SJSA1 (cell line): Measurements from ENCODE around the gene SLC22A5. TPM values are rescaled to one million over a fixed set of nuclear protein-coding genes. Genes with fewer than 3 reads are reported as not detected.

Experiments used
- DNase-seq, 2 experiments: peaks; one replicate each; pipeline ENCODE4 v3.0.0-alpha.2; 2015 to 2020; ENCODE audit warnings: low spot score in 2 of 2, low read depth in 1 of 2
- H3K27ac ChIP-seq: fragments of 250-450 bp; sonication (Bioruptor Pico); 2 replicates; pipeline ENCODE4 v1.5.1; 2020; ENCODE audit warnings: mild to moderate bottlenecking, moderate library complexity
- H3K27me3 ChIP-seq: fragments of 250-450 bp; sonication (Bioruptor Pico); replicated peaks from 2 replicates; pipeline ENCODE4 v1.5.1; 2020; ENCODE audit warnings: mild to moderate bottlenecking, moderate library complexity
- H3K36me3 ChIP-seq: fragments of 250-450 bp; sonication (Bioruptor Pico); 2 replicates; pipeline ENCODE4 v1.5.1; 2020; ENCODE audit warnings: mild to moderate bottlenecking
- H3K4me1 ChIP-seq: fragments of 250-450 bp; sonication (Bioruptor Pico); replicated peaks from 2 replicates; pipeline ENCODE4 v1.6.1; 2021; ENCODE audit warnings: mild to moderate bottlenecking
- H3K4me3 ChIP-seq: fragments of 250-450 bp; sonication (Bioruptor Pico); 2 replicates; pipeline ENCODE4 v1.5.1; 2020; ENCODE audit warnings: mild to moderate bottlenecking
- H3K9me3 ChIP-seq: fragments of 250-450 bp; sonication (Bioruptor Pico); replicated peaks from 2 replicates; pipeline ENCODE4 v1.5.1; 2020; ENCODE audit warnings: mild to moderate bottlenecking
- total RNA-seq: library from RNA; depleted of rRNA; stranded (reverse); fragments of >200 nt; shearing (Covaris generic); gene quantifications from 2 replicates; pipeline ENCODE4 v1.2.3, GENCODE V29; 2014; rRNA removed

SLC22A5 gene
- total RNA-seq: 2.4 and 3.5 TPM in 2 replicates

GRCh38 chr5:132369474-132370180, at the start of gene SLC22A5:
SLC22A5 (plus strand) TSS chr5:132369710; CDS start chr5:132369973, 263 bp downstream.
- no peaks in the 10 kb centered on the region for H3K27me3 ChIP-seq
- H3K27ac ChIP-seq: peak within 1 kb of the TSS; percentile 51
- peak within 1 kb of the TSS; percentile 64 for H3K4me3 ChIP-seq
- H3K36me3 ChIP-seq: no peaks in the 10 kb centered on the region
- peak; percentile 80 to 85 for DNase-seq
- no peaks in the 10 kb centered on the region for H3K9me3 ChIP-seq
- peaks cover 33% of the 10 kb centered on the region for H3K4me1 ChIP-seq

GRCh38 chr5:132319975-132320374, 49.5 kb upstream of the SLC22A5 start:
- no peak overlapping the region for H3K27ac ChIP-seq
- no peaks in the 10 kb centered on the region for H3K36me3 ChIP-seq
- no peak overlapping the region for H3K4me3 ChIP-seq
- no peak for DNase-seq
- peaks cover 33% of the 10 kb centered on the region for H3K4me1 ChIP-seq
- no peaks in the 10 kb centered on the region for H3K9me3 ChIP-seq
- no peaks in the 10 kb centered on the region for H3K27me3 ChIP-seq

GRCh38 chr5:132321109-132321721, 48.3 kb upstream of the SLC22A5 start:
- H3K27ac ChIP-seq: no peak overlapping the region
- H3K36me3 ChIP-seq: no peaks in the 10 kb centered on the region
- H3K4me3 ChIP-seq: no peak overlapping the region
- H3K4me1 ChIP-seq: peaks cover 33% of the 10 kb centered on the region
- no peak for DNase-seq
- no peaks in the 10 kb centered on the region for H3K9me3 ChIP-seq
- H3K27me3 ChIP-seq: no peaks in the 10 kb centered on the region

DNA sequence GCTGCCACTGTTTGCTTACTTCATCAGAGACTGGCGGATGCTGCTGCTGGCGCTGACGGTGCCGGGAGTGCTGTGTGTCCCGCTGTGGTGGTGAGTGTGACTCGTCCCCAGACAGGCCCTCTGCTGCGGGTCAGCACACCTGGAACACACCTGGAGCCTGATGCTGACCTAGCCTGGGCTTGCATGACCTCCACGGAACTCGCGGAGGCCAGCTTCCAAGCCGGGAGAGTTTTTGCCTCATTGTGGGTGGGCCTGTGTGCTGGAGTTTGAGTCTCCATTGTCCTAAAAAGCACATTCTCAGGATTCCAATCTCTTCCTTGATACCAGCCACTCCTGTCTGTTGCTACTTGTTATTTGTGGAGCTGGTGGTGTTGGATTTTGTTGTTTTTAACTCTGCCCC, 47.2 kb upstream of the SLC22A5 start:
- Histone ChIP-seq H3K27ac (peak overlapping the region; percentile 68), H3K4me3 (peak overlapping the region; percentile 14; the same call in 1 of the 2 replicates), H3K9me3 (no peaks in the 10 kb centered on the region), H3K27me3 (no peaks in the 10 kb centered on the region), H3K36me3 (no peaks in the 10 kb centered on the region), H3K4me1 (peaks cover 33% of the 10 kb centered on the region)
- peak; percentile 76 to 86 for DNase-seq

DNA sequence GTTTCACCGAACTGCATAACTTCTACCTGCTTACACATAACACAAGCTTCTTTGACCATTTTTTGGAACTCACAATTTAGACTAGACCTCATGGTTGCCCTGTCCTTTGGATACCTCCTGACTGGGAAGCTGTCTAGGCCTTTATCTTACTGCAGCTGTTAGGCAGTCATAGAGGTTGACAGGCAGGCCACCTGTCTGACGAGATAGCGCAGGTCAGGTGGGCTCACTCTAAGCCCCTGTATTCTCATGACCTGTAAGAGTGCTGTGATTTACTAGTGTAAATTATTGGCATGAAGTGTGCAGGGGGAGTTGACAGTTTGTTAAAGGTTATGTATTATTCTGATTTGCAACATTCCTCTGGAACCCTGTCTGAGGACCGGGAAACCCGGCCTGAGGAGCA, 46.3 kb upstream of the SLC22A5 start:
- Histone ChIP-seq H3K27ac (peak overlapping the region; percentile 68), H3K36me3 (no peaks in the 10 kb centered on the region), H3K9me3 (no peaks in the 10 kb centered on the region), H3K4me1 (peaks cover 33% of the 10 kb centered on the region), H3K4me3 (no peak overlapping the region), H3K27me3 (no peaks in the 10 kb centered on the region)
- no peak for DNase-seq

GRCh38 chr5:132325691-132326090, 43.8 kb upstream of the SLC22A5 start:
- Histone ChIP-seq H3K4me1 (peaks cover 25% of the 10 kb centered on the region), H3K27me3 (no peaks in the 10 kb centered on the region), H3K4me3 (no peak overlapping the region)

GRCh38 chr5:132327252-132327955, 42.1 kb upstream of the SLC22A5 start:
- Histone ChIP-seq H3K36me3 (no peaks in the 10 kb centered on the region), H3K4me1 (peaks cover 12% of the 10 kb centered on the region), H3K27ac (no peak overlapping the region), H3K9me3 (no peaks in the 10 kb centered on the region), H3K4me3 (no peak overlapping the region), H3K27me3 (no peaks in the 10 kb centered on the region)
- DNase-seq: no peak

More at GRCh38 chr5:132325691-132326090, 43.8 kb upstream of the SLC22A5 start:
- no peak for DNase-seq
- Histone ChIP-seq H3K36me3 (no peaks in the 10 kb centered on the region), H3K27ac (no peak overlapping the region), H3K9me3 (no peaks in the 10 kb centered on the region)

- DNase-seq: no peak
- Histone ChIP-seq H3K4me1 (no peaks in the 10 kb centered on the region), H3K9me3 (no peaks in the 10 kb centered on the region), H3K4me3 (no peak overlapping the region), H3K27me3 (no peaks in the 10 kb centered on the region), H3K27ac (no peak overlapping the region), H3K36me3 (no peaks in the 10 kb centered on the region)
Measured at GRCh38 chr5:132334812-132335211, 34.7 kb upstream of the SLC22A5 start.

DNA sequence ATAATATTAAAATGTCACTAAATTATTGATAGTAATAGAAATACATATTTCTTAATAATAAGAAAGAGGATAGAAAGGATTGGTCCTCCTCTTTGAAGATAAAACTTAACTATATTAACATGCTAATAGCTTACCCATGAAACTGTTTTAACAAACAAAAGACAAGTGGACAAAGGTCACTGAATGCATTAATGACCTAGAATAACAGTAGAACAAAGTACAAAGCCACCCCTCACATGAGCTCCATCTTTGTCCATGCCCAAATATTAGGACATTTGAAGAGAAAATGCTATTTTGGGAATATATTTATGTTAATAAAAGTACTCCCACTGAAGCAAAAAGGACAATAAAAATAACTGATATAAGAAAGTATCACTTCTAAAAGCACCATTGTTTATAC, 34.1 kb upstream of the SLC22A5 start:
- Histone ChIP-seq H3K36me3 (no peaks in the 10 kb centered on the region), H3K4me1 (no peaks in the 10 kb centered on the region), H3K9me3 (no peaks in the 10 kb centered on the region), H3K4me3 (no peak overlapping the region), H3K27ac (no peak overlapping the region), H3K27me3 (no peaks in the 10 kb centered on the region)
- DNase-seq: no peak

GRCh38 chr5:132339502-132339901, 30.0 kb upstream of the SLC22A5 start:
- no peak overlapping the region for H3K4me3 ChIP-seq
- no peaks in the 10 kb centered on the region for H3K36me3 ChIP-seq
- no peak overlapping the region for H3K27ac ChIP-seq
- DNase-seq: no peak
- no peaks in the 10 kb centered on the region for H3K27me3 ChIP-seq
- H3K4me1 ChIP-seq: no peaks in the 10 kb centered on the region
- H3K9me3 ChIP-seq: no peaks in the 10 kb centered on the region

DNA sequence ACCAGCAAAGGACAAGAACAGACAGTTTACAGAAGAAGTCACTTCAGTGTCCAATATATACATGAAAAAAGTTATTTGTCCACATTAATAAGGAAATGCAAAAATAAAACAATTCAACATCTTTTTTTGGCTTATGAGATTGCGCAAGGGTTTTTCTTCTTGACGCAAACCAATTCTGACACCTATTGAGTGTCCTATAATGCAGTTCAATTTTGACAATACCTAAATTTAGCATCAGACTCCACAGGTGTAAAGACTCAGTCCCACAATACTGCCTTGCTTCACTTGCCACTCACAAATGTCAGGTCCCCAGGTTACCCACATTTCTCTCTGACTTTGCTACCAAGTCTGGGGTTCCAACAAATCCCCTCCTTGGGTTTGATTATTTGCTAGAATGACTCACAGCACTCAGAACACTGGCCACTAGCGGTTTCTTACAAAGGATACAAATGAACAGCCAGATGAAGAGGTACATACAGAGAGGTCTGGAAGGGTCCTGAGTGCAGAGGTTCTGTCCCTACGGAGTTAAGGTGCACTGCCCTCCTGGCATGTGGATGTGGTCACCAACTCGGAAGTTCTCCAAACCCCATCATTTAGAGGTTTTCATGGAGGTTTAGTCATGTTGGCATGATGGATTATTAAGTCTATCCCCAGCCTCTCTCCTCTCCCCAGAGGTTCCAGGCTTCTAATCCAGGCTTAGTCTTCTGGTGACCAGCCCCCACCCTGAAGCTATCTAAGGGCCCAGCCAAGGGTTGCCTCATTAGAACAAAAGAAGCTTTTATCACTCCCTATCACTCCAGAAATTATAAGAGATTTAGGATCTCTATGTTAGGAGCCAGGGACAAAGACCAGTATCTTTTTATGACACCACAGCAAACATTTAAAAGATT, 27.0 kb upstream of the SLC22A5 start:
- Histone ChIP-seq H3K27me3 (no peaks in the 10 kb centered on the region), H3K27ac (no peak overlapping the region), H3K4me1 (no peaks in the 10 kb centered on the region), H3K4me3 (no peak overlapping the region), H3K36me3 (no peaks in the 10 kb centered on the region), H3K9me3 (no peaks in the 10 kb centered on the region)
- DNase-seq: no peak

DNA sequence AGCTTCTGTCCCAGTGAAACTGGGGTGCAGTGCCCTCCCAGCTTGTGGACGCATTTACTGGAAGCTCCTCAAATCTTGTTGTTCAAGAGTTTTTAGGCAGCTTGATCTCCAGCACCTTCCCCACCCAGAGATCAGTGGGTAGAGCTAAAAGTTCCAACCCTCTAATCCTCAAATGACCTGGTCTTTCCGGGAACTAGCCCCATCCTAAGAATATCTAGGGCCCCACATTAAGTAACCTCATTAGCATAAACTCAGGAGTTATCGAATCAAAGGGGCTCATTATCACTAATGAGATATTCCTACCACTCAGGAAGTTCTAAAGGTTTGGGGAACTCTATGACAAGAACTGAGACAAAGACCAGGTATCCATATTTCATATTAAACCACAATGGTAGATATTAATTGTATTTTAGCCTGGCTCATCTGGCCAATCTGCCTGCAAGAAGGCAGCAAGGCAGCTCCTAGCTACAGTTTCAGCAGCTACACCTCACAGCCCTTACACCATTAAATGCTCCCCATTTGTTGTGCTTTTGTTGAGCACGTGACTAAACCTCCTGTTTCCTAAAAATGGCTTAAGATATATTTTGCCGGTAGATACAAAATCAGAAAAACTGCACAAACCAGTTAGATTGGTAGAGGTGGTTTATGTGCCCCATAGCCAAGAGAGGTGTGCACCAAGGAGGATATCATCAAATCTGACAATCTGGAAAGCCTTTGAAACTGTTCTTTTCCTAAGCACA, 24.6 kb upstream of the SLC22A5 start:
- DNase-seq: no peak
- Histone ChIP-seq H3K27ac (no peak overlapping the region), H3K4me1 (no peaks in the 10 kb centered on the region), H3K9me3 (no peaks in the 10 kb centered on the region), H3K4me3 (no peak overlapping the region), H3K36me3 (no peaks in the 10 kb centered on the region), H3K27me3 (no peaks in the 10 kb centered on the region)

DNA sequence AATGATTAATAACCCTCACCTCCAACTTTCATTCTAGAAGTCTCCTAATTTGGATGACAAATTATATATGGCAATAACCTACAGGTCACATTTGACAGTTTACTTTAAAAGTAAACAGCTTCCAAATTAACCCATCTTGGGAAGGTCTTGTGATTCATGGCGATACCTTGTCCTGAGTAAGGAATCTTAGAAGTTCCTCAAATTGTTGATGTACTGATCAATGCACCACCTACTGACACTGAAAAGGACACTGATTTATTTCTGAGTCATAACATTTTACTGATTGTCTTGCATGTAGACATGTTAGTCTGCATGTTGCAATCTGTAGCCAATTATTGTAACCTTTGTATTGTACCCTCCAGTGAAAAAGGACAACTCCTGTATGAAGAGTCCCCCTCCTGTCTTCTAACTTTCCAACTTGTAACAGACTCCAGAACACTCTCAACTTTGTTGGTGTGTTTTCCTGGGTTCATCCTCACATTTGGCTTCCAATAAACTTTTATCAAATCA, 16.0 kb upstream of the SLC22A5 start:
- Histone ChIP-seq H3K27me3 (no peaks in the 10 kb centered on the region), H3K4me3 (no peak overlapping the region), H3K36me3 (no peaks in the 10 kb centered on the region), H3K27ac (no peak overlapping the region), H3K4me1 (no peaks in the 10 kb centered on the region), H3K9me3 (no peaks in the 10 kb centered on the region)
- no peak for DNase-seq
